ENCODE measurements around the gene CNGA4. TPM values are rescaled to one million over a fixed set of nuclear protein-coding genes. Genes with fewer than 3 reads are reported as not detected.

CNGA4 gene, protein sequence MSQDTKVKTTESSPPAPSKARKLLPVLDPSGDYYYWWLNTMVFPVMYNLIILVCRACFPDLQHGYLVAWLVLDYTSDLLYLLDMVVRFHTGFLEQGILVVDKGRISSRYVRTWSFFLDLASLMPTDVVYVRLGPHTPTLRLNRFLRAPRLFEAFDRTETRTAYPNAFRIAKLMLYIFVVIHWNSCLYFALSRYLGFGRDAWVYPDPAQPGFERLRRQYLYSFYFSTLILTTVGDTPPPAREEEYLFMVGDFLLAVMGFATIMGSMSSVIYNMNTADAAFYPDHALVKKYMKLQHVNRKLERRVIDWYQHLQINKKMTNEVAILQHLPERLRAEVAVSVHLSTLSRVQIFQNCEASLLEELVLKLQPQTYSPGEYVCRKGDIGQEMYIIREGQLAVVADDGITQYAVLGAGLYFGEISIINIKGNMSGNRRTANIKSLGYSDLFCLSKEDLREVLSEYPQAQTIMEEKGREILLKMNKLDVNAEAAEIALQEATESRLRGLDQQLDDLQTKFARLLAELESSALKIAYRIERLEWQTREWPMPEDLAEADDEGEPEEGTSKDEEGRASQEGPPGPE
- total RNA-seq (under 1 TPM in 1 of 4 donors, not detected in 3; 0.55 TPM), polyA plus RNA-seq (under 1 TPM in 1 of 3 donors, not detected in 2; 0.16 TPM)

DNA sequence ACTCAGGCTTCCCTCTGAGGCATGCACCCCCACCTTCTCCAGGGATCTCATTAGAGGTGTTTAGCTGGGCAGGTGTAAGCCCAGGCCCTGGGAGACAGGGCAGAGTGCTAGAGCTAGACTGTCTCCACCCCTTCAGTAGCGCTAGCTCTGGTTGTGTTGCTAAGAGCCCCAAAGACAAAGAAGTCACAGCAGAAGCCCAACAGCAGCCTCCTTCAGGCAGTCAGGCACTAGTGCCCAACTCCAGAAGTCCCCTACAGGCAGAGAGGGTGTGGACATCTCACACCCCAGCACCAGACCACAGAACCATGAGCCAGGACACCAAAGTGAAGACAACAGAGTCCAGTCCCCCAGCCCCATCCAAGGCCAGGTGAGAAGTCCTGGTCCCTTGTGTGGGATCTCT, at the start of gene CNGA4:
TSS of gene CNGA4 (plus strand) at position 188 of the 400 bp plus-strand sequence. CDS start at position 306, 118 bp downstream.
- 83 to 90% methylated on average over 1 of the region's 1 CpG for WGBS, 2 donors
- peaks cover 0 to 9% (median 4%) of the 10 kb centered on the region in 4 donors for H3K4me1 ChIP-seq
- TF ChIP-seq, protein P1, sequence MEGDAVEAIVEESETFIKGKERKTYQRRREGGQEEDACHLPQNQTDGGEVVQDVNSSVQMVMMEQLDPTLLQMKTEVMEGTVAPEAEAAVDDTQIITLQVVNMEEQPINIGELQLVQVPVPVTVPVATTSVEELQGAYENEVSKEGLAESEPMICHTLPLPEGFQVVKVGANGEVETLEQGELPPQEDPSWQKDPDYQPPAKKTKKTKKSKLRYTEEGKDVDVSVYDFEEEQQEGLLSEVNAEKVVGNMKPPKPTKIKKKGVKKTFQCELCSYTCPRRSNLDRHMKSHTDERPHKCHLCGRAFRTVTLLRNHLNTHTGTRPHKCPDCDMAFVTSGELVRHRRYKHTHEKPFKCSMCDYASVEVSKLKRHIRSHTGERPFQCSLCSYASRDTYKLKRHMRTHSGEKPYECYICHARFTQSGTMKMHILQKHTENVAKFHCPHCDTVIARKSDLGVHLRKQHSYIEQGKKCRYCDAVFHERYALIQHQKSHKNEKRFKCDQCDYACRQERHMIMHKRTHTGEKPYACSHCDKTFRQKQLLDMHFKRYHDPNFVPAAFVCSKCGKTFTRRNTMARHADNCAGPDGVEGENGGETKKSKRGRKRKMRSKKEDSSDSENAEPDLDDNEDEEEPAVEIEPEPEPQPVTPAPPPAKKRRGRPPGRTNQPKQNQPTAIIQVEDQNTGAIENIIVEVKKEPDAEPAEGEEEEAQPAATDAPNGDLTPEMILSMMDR (IDR thresholded peaks at IDR 0.05): no peak
- TF ChIP-seq POLR2AphosphoS5 (IDR thresholded peaks at IDR 0.05): no peak
- TF ChIP-seq EP300 (IDR thresholded peaks at IDR 0.05): no peak
- no peak for TF ChIP-seq POLR2A (IDR thresholded peaks at IDR 0.05)
- H3K27ac ChIP-seq: no peak within 1 kb of the TSS
- intact Hi-C loops (cut with DNase I): loop anchor here (10.0 kb wide), 1 partner anchor 446 kb away; the partner anchor contains the start of gene MRPL17
- no peaks in the 10 kb centered on the region for H3K36me3 ChIP-seq
- H3K9me3 ChIP-seq: no peaks in the 10 kb centered on the region
- no peaks in the 10 kb centered on the region for H3K27me3 ChIP-seq
- no peak within 1 kb of the TSS for H3K4me3 ChIP-seq
- DNase-seq: no peak

DNA sequence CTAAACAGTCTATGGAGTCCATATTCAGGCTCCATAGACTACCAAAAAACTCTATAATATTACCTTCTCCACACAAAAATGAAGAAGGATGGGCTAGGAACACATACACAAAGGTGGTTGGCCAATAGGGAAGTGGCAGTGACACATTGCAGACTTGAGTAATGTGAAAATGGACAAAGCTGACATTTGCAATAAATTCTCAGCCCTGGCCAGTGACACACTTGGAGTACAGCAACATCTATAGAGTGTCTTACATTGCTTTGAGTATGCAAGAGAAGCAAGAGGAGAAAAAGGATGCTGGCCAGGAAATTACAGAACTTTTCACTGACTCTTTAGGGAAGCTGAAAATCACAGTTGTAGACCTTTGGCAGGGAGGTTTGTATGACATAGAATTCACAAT, 47.1 kb upstream of the CNGA4 start:
- no peaks in the 10 kb centered on the region for H3K4me1 ChIP-seq
- DNase-seq: no peak
- no peak overlapping the region for H3K27ac ChIP-seq
- H3K36me3 ChIP-seq: no peaks in the 10 kb centered on the region
- intact Hi-C loops (cut with DNase I): no loop called here
- H3K4me3 ChIP-seq: no peak overlapping the region
- H3K27me3 ChIP-seq: no peaks in the 10 kb centered on the region
- no peaks in the 10 kb centered on the region for H3K9me3 ChIP-seq
- no peak for TF ChIP-seq POLR2AphosphoS5 (IDR thresholded peaks at IDR 0.05)
- TF ChIP-seq, protein P1 (IDR thresholded peaks at IDR 0.05): no peak
- no peak for TF ChIP-seq POLR2A (IDR thresholded peaks at IDR 0.05)
- no peak for TF ChIP-seq EP300 (IDR thresholded peaks at IDR 0.05)

DNA sequence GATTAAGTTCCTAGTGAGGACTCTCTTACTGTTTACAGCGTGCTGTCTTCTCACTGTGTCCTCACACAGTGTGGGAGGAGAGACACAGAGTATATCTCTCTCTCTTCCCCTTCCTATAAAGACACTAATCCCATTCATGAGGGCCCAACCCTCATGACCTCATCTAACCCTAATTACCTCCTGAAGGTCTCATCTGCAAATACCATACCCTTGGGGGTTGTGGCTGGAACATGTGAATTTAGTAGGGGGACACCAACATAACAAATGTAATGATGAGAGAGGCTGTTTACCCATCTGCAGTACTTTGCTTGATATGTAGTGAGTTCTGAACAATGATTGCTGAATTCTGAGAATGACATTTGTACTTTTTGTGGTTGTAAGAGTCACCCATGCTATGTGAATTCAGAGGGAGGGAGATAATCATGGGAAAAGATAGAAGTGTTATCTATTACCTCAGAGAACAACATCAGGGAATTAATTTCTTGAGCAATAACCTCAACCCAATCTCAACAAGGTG, 44.8 kb upstream of the CNGA4 start:
- TF ChIP-seq EP300 (IDR thresholded peaks at IDR 0.05) (no peak), POLR2A (IDR thresholded peaks at IDR 0.05) (no peak), POLR2AphosphoS5 (IDR thresholded peaks at IDR 0.05) (no peak)
- TF ChIP-seq, protein P1 (IDR thresholded peaks at IDR 0.05): no peak
- H3K27ac ChIP-seq: no peak overlapping the region
- 85 to 94% methylated on average over 1 of the region's 1 CpG for WGBS, 2 donors
- intact Hi-C loops (cut with DNase I): no loop called here
- H3K27me3 ChIP-seq: no peaks in the 10 kb centered on the region
- H3K4me3 ChIP-seq: no peak overlapping the region
- no peaks in the 10 kb centered on the region for H3K36me3 ChIP-seq
- H3K4me1 ChIP-seq: no peaks in the 10 kb centered on the region
- DNase-seq: no peak
- H3K9me3 ChIP-seq: no peaks in the 10 kb centered on the region

DNA sequence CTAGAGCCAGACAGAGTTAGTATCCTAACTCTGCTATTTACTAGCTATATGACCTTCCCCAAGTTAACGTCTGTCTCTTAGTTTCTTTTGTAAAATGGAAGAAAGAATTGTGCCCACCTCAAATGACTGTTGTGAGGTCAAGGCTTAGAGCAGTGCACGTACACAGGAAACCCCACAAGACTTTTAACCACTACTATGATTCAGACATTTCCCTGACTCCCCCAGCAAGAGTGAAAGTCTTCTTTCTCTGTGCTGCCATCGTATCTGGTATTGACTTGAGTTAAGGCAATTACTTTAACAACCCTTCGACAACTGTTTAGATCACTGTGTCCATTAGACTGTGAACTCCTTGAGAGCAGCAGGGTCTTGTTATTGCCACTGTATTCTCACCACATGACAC, 42.5 kb upstream of the CNGA4 start:
- 45 to 51% methylated on average over 4 of the region's 4 CpGs for WGBS, 2 donors
- H3K9me3 ChIP-seq: no peaks in the 10 kb centered on the region
- H3K4me1 ChIP-seq: no peaks in the 10 kb centered on the region
- H3K4me3 ChIP-seq: no peak overlapping the region
- no peaks in the 10 kb centered on the region for H3K27me3 ChIP-seq
- DNase-seq: no peak
- TF ChIP-seq POLR2A (IDR thresholded peaks at IDR 0.05) (no peak), POLR2AphosphoS5 (IDR thresholded peaks at IDR 0.05) (no peak), EP300 (IDR thresholded peaks at IDR 0.05) (no peak)
- TF ChIP-seq, protein P1 (IDR thresholded peaks at IDR 0.05): no peak
- intact Hi-C loops (cut with DNase I): no loop called here
- no peaks in the 10 kb centered on the region for H3K36me3 ChIP-seq
- H3K27ac ChIP-seq: no peak overlapping the region
